ENCODE results near the gene HOXD12. TPM values are rescaled to one million over a fixed set of nuclear protein-coding genes. Genes with fewer than 3 reads are reported as not detected.
A peak's percentile ranks its signal among the peaks of the same experiment; 100 is the strongest.

Gene HOXD12
- total RNA-seq, 2 donors from 2014 or later: not detected

DNA sequence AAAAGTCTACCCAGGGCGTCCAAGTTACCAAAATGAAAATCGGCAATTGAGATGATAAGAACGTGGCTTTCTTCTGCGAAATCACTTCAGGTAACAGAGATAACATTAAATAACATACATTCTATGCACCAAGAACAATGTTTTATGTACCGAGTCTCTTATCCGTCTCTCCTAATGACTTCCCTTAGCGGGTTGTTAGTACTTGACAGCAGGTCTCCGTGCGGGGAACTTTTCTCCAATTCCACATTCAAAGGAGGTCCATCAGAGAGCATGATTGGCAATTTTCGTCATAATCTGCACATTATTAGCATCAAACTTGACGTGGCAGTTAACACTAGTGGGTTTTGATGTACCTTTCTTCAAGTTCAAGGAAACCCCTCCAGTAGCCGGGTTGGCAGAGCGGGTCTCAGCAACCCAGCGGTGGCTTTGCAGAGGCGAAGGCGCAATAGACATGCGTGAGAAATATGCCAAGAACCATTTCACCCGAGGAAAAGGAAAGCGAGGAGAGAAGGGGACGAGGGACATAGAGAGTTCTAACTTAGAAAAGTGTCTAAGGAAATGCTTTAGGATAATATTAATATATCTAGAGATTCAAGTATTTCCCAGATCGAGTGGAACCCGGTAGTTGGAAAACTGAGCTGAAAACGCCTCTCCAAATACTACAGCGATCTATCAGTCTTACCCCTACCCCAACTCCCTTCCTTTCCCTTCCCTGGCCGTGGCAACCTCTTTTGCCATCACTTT, 20.9 kb upstream of the HOXD12 start:
- Histone ChIP-seq H3K27ac (no peak overlapping the region), H3K36me3 (no peaks in the 10 kb centered on the region), H3K4me1 (no peaks in the 10 kb centered on the region), H3K9me3 (no peaks in the 10 kb centered on the region), H3K4me3 (no peak overlapping the region), H3K27me3 (peaks cover 93% of the 10 kb centered on the region), H3K9ac (ENCODE audit: low read depth in 2 of 2, low read length in 2 of 2) (no peak overlapping the region)
- no peak for TF ChIP-seq CTCF (IDR thresholded peaks at IDR 0.05)
- intact Hi-C loops (cut with DNase I): no loop called here
- DNase-seq: no peak

DNA sequence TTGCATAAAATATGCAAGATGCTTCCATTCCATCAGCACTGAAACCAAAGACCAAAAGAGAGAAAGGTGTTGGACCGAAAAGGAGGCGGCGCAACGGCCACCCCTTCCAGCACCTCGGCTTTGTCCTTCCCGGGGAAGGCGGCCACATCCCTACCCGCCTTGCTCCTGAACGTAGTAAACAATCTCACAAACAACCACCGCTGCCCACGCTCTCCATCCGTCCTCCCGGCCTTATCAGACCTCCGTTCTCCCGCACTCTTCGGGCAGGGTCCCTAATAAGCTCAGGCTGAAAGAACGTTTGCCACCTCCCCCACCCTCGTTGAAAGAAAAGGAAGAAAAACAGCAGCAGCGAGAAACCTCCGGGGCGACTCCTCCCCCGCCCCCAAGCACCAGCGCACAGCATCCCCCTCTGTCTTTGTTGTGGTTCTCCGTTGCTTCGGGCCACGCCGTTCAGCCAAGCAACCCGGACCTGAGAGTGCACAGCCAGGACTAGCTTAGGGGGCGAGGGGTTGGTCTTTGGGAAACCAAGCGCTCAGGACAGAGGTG, 20.2 kb upstream of the HOXD12 start:
- TF ChIP-seq CTCF (IDR thresholded peaks at IDR 0.05): no peak
- Histone ChIP-seq H3K36me3 (no peaks in the 10 kb centered on the region), H3K4me3 (peak overlapping the region; percentile 25), H3K4me1 (no peaks in the 10 kb centered on the region), H3K9ac (ENCODE audit: low read depth in 2 of 2, low read length in 2 of 2) (no peak overlapping the region), H3K9me3 (no peaks in the 10 kb centered on the region), H3K27me3 (peaks cover 95% of the 10 kb centered on the region), H3K27ac (no peak overlapping the region)
- intact Hi-C loops (cut with DNase I): no loop called here
- DNase-seq: no peak

GRCh38 chr2:176079831-176080539, 19.6 kb upstream of the HOXD12 start:
- Histone ChIP-seq H3K27ac (no peak overlapping the region), H3K9me3 (no peaks in the 10 kb centered on the region), H3K36me3 (no peaks in the 10 kb centered on the region), H3K4me3 (peak overlapping the region; percentile 25), H3K9ac (ENCODE audit: low read depth in 2 of 2, low read length in 2 of 2) (no peak overlapping the region), H3K4me1 (peaks cover 3% of the 10 kb centered on the region), H3K27me3 (peaks cover 95% of the 10 kb centered on the region)
- intact Hi-C loops (cut with DNase I): no loop called here
- DNase-seq: no peak
- peak; percentile 73 for TF ChIP-seq CTCF (IDR thresholded peaks at IDR 0.05)

- DNase-seq: no peak
- Histone ChIP-seq H3K27me3 (peaks cover 95% of the 10 kb centered on the region), H3K9ac (ENCODE audit: low read depth in 2 of 2, low read length in 2 of 2) (no peak overlapping the region), H3K9me3 (no peaks in the 10 kb centered on the region), H3K27ac (no peak overlapping the region), H3K36me3 (no peaks in the 10 kb centered on the region), H3K4me1 (peaks cover 7% of the 10 kb centered on the region), H3K4me3 (peak overlapping the region; percentile 9)
- TF ChIP-seq CTCF (IDR thresholded peaks at IDR 0.05): no peak
- intact Hi-C loops (cut with DNase I): no loop called here
Observed at GRCh38 chr2:176080540-176081375, 18.8 kb upstream of the HOXD12 start.

GRCh38 chr2:176081376-176081836, 18.2 kb upstream of the HOXD12 start:
- Histone ChIP-seq H3K27ac (no peak overlapping the region), H3K27me3 (peaks cover 95% of the 10 kb centered on the region), H3K9ac (ENCODE audit: low read depth in 2 of 2, low read length in 2 of 2) (no peak overlapping the region), H3K4me3 (no peak overlapping the region), H3K9me3 (no peaks in the 10 kb centered on the region), H3K4me1 (peaks cover 7% of the 10 kb centered on the region), H3K36me3 (no peaks in the 10 kb centered on the region)
- no peak for TF ChIP-seq CTCF (IDR thresholded peaks at IDR 0.05)
- intact Hi-C loops (cut with DNase I): no loop called here
- no peak for DNase-seq
